H9 (cell line): ENCODE data around the gene DAPK2. TPM values are rescaled to one million over a fixed set of nuclear protein-coding genes. Genes with fewer than 3 reads are reported as not detected.

Experiments
- DNase-seq: peaks from one replicate; pipeline ENCODE4 v3.0.0-alpha.2; 2017
- H2AFZ ChIP-seq: one replicate; pipeline ENCODE4 v1.6.1; 2013; ENCODE audit warnings: mild to moderate bottlenecking, low read length, control low read depth, moderate library complexity
- H2AK5ac ChIP-seq: 2 replicates; pipeline ENCODE4 v1.6.1; 2013; ENCODE audit warnings: low read length, control low read depth, mixed read lengths; ENCODE audit not compliant: insufficient read length
- H2BK120ac ChIP-seq: one replicate; pipeline ENCODE4 v1.6.1; 2013; ENCODE audit warnings: low read depth, mild to moderate bottlenecking, low read length, control low read depth, inconsistent platforms; ENCODE audit not compliant: poor library complexity, severe bottlenecking
- H2BK12ac ChIP-seq: 2 replicates; pipeline ENCODE4 v1.6.1; 2013; ENCODE audit warnings: low read length, control low read depth, mixed read lengths, low read depth; ENCODE audit not compliant: insufficient read length
- H2BK15ac ChIP-seq: 2 replicates; pipeline ENCODE4 v1.6.1; 2013; ENCODE audit warnings: low read depth, low read length, control low read depth
- H2BK20ac ChIP-seq: one replicate; pipeline ENCODE4 v1.6.1; 2013; ENCODE audit warnings: low read depth, mild to moderate bottlenecking, low read length, control low read depth, inconsistent platforms; ENCODE audit not compliant: poor library complexity, severe bottlenecking
- H2BK5ac ChIP-seq: 2 replicates; pipeline ENCODE4 v1.6.1; 2013; ENCODE audit warnings: low read length, control low read depth, mixed read lengths; ENCODE audit not compliant: insufficient read length
- H3K14ac ChIP-seq: 2 replicates; pipeline ENCODE4 v1.6.1; 2013; ENCODE audit warnings: low read length, control low read depth; ENCODE audit not compliant: insufficient read depth
- H3K18ac ChIP-seq: 2 replicates; pipeline ENCODE4 v1.6.1; 2013; ENCODE audit warnings: low read depth, mild to moderate bottlenecking, mixed read lengths, low read length, control low read depth; ENCODE audit not compliant: insufficient read length
- H3K23ac ChIP-seq: 2 replicates; pipeline ENCODE4 v1.6.1; 2013; ENCODE audit warnings: low read length, control low read depth, mixed read lengths, low read depth; ENCODE audit not compliant: insufficient read length
- H3K23me2 ChIP-seq: 2 replicates; pipeline ENCODE4 v1.6.1; 2013; ENCODE audit warnings: low read depth, mild to moderate bottlenecking, mixed read lengths, low read length, control low read depth; ENCODE audit not compliant: insufficient read length, poor library complexity, severe bottlenecking
- H3K27ac ChIP-seq: 2 replicates; pipeline ENCODE4 v1.5.1; 2013; ENCODE audit warnings: low read length, control low read depth, mixed read lengths, low read depth; ENCODE audit not compliant: insufficient read length
- H3K27me3 ChIP-seq: 2 replicates; pipeline ENCODE4 v1.6.1; 2013; ENCODE audit warnings: low read length, control low read depth, inconsistent platforms; ENCODE audit not compliant: insufficient read depth
- H3K4ac ChIP-seq: 2 replicates; pipeline ENCODE4 v1.6.1; 2013; ENCODE audit warnings: low read depth, mild to moderate bottlenecking, control low read depth, inconsistent platforms, low read length, moderate library complexity
- H3K4me1 ChIP-seq: 2 replicates; pipeline ENCODE4 v1.6.1; 2013; ENCODE audit warnings: low read length, control low read depth, inconsistent platforms; ENCODE audit not compliant: insufficient read depth
- H3K4me2 ChIP-seq: 2 replicates; pipeline ENCODE4 v1.6.1; 2013; ENCODE audit warnings: low read length, control low read depth, mixed read lengths; ENCODE audit not compliant: insufficient read length, insufficient read depth
- H3K56ac ChIP-seq: 2 replicates; pipeline ENCODE4 v1.6.1; 2013; ENCODE audit warnings: low read depth, mild to moderate bottlenecking, mixed read lengths, low read length, control low read depth; ENCODE audit not compliant: insufficient read length
- H3K79me1 ChIP-seq: 2 replicates; pipeline ENCODE4 v1.6.1; 2013; ENCODE audit warnings: low read depth, mild to moderate bottlenecking, moderate library complexity, low read length, control low read depth, inconsistent platforms; ENCODE audit not compliant: insufficient read depth, poor library complexity, severe bottlenecking
- H3K79me2 ChIP-seq: 2 replicates; pipeline ENCODE4 v1.6.1; 2013; ENCODE audit warnings: low read length, control low read depth, inconsistent platforms; ENCODE audit not compliant: insufficient read depth
- H3K9ac ChIP-seq: 2 replicates; pipeline ENCODE4 v1.6.1; 2013; ENCODE audit warnings: low read length, control low read depth, mixed read lengths; ENCODE audit not compliant: insufficient read length; ENCODE audit errors: extremely low read depth
- H3K9me3 ChIP-seq: one replicate; pipeline ENCODE4 v1.6.1; 2013; ENCODE audit warnings: low read depth, low read length, inconsistent platforms; ENCODE audit not compliant: control insufficient read depth
- H3T11ph ChIP-seq: one replicate; pipeline ENCODE4 v1.6.1; 2013; ENCODE audit warnings: mild to moderate bottlenecking, low read length, control low read depth, inconsistent platforms
- H4K20me1 ChIP-seq: one replicate; pipeline ENCODE4 v1.6.1; 2013; ENCODE audit not compliant: control insufficient read depth, insufficient read length, insufficient read depth
- H4K5ac ChIP-seq: 2 replicates; pipeline ENCODE4 v1.6.1; 2013; ENCODE audit warnings: low read depth, mild to moderate bottlenecking, mixed read lengths, low read length, control low read depth; ENCODE audit not compliant: insufficient read length
- H4K8ac ChIP-seq: replicated peaks from 2 replicates; pipeline ENCODE4 v1.6.1; 2013; ENCODE audit warnings: low read length, control low read depth, mixed read lengths, low read depth; ENCODE audit not compliant: insufficient read length
- H4K91ac ChIP-seq: 2 replicates; pipeline ENCODE4 v1.6.1; 2013; ENCODE audit warnings: low read depth, mild to moderate bottlenecking, moderate library complexity, mixed read lengths, low read length, control low read depth; ENCODE audit not compliant: insufficient read length
- H3K27ac Mint-ChIP-seq, 3 experiments: 2 replicates in 2 of 3; 3 replicates in 1 of 3; pipeline ENCODE4 v1.8.0; 2020 to 2021; ENCODE audit warnings: mixed read lengths in 3 of 3, mild to moderate bottlenecking in 1 of 3, moderate library complexity in 1 of 3
- H3K27me3 Mint-ChIP-seq: 2 replicates; pipeline ENCODE4 v1.8.0; 2021; ENCODE audit warnings: low read depth, mild to moderate bottlenecking, moderate library complexity, mixed read lengths
- H3K36me3 Mint-ChIP-seq, 3 experiments: 2 replicates in 2 of 3; 3 replicates in 1 of 3; pipeline ENCODE4 v1.8.0; 2020 to 2021; ENCODE audit warnings: low read depth in 3 of 3, mixed read lengths in 3 of 3; ENCODE audit not compliant: insufficient read depth in 1 of 3
- H3K4me1 Mint-ChIP-seq, 2 experiments: 2 replicates each; pipeline ENCODE4 v1.8.0; 2020; ENCODE audit warnings: mixed read lengths in 2 of 2
- H3K4me3 Mint-ChIP-seq, 2 experiments: 2 replicates in 1 of 2; 3 replicates in 1 of 2; pipeline ENCODE4 v1.8.0; 2020 to 2021; ENCODE audit warnings: mild to moderate bottlenecking in 2 of 2, mixed read lengths in 2 of 2, moderate library complexity in 1 of 2
- H3K9me3 Mint-ChIP-seq, 2 experiments: 2 replicates in 1 of 2; 3 replicates in 1 of 2; pipeline ENCODE4 v1.8.0; 2020; ENCODE audit warnings: mild to moderate bottlenecking in 2 of 2, mixed read lengths in 2 of 2, moderate library complexity in 1 of 2
- CTCF ChIP-seq: fragments of 200-600 bp; sonication (generic); conservative IDR thresholded peaks from 3 replicates; pipeline ENCODE4 v1.8.0; 2021; ENCODE audit warnings: antibody characterized with exemption, mild to moderate bottlenecking
- WGBS: extraction: QIAGEN DNeasy Blood & Tissue Kit; methylation state at CpG from one replicate; pipeline ENCODE4 v1.1.7; 2013; ENCODE audit warnings: missing lambda C conversion rate, low lambda C conversion rate, mixed read lengths; ENCODE audit not compliant: insufficient read length; ENCODE audit errors: extremely low coverage; 5-methylcytosine and 5-hydroxymethylcytosine counted together
- total RNA-seq: library from RNA; stranded (reverse); gene quantifications from 2 replicates; pipeline ENCODE4 v1.2.1, GENCODE V29; 2021

DAPK2 gene
- total RNA-seq, 1 experiment from 2014 or later = 3.5 TPM

- no peak overlapping the region for H3K56ac ChIP-seq
- DNase-seq = no peak
- H2BK5ac ChIP-seq = no peak overlapping the region
- no peak overlapping the region for H3K4me2 ChIP-seq
- H3K18ac ChIP-seq = no peak overlapping the region
- H3K27me3 ChIP-seq = no peaks in the 10 kb centered on the region
- no CpG with 5 or more reads among the region's 2 CpGs for WGBS
- no peak overlapping the region for H3K27ac Mint-ChIP-seq
- no peak overlapping the region for H2BK15ac ChIP-seq
- no peak overlapping the region for H3K4ac ChIP-seq
- H3K4me1 Mint-ChIP-seq = no peaks in the 10 kb centered on the region
- no peak overlapping the region for H2BK12ac ChIP-seq
- no peaks in the 10 kb centered on the region for H4K20me1 ChIP-seq
- H3K9ac ChIP-seq = no peak overlapping the region
- no peak overlapping the region for H4K91ac ChIP-seq
- H3K79me1 ChIP-seq = no peaks in the 10 kb centered on the region
- no peak overlapping the region for H3T11ph ChIP-seq
- no peak overlapping the region for H4K8ac ChIP-seq
- H2AK5ac ChIP-seq = no peak overlapping the region
- H3K27ac ChIP-seq = no peak overlapping the region
- no peaks in the 10 kb centered on the region for H3K9me3 ChIP-seq
- peaks cover 4 to 5% of the 10 kb centered on the region in 2 experiments; a peak in 1 of 5 replicates for H3K9me3 Mint-ChIP-seq
- H3K36me3 Mint-ChIP-seq = peaks cover 0 to 5% (median 0%) of the 10 kb centered on the region in 3 experiments; a peak in 3 of 7 replicates
- no peaks in the 10 kb centered on the region; the same call in 1 of the 2 replicates for H3K79me2 ChIP-seq
- H3K4me3 Mint-ChIP-seq = no peak overlapping the region
- no peak overlapping the region for H2AFZ ChIP-seq
- no peaks in the 10 kb centered on the region for H3K27me3 Mint-ChIP-seq
- H2BK20ac ChIP-seq = no peak overlapping the region
- no peak overlapping the region for H4K5ac ChIP-seq
- H3K23ac ChIP-seq = no peak overlapping the region
- no peaks in the 10 kb centered on the region for H3K4me1 ChIP-seq
- no peak overlapping the region for H2BK120ac ChIP-seq
- no peak for TF ChIP-seq CTCF
- no peak overlapping the region for H3K14ac ChIP-seq
- H3K23me2 ChIP-seq = no peaks in the 10 kb centered on the region
These were observed 92.8 kb downstream of the DAPK2 start for GRCh38 chr15:63953524-63953923.
